Measurements from ENCODE around the gene PMAIP1. TPM values are rescaled to one million over a fixed set of nuclear protein-coding genes. Genes with fewer than 3 reads are reported as not detected.
A peak's percentile ranks its signal among the peaks of the same experiment; 100 is the strongest.

The PMAIP1 gene
- total and polyA plus RNA-seq, 9 of the 15 experiments (the other 6 are each of a cell fraction or from before 2014, with no cell fraction given): 8.0 to 22.9 (median 14.9) TPM

- TF ChIP-seq IRF1 (CRISPR knock-in tag; IDR thresholded peaks at IDR 0.05; ENCODE audit: borderline replicate concordance): no peak
- peak; percentile 57; the same call in 1 of the 2 replicates for TF ChIP-seq BHLHE40 (IDR thresholded peaks at IDR 0.05; ENCODE audit: low read length)
- no peak for TF ChIP-seq RBM17 (IDR thresholded peaks at IDR 0.05; ENCODE audit: borderline replicate concordance, low read depth, low read length)
- TF ChIP-seq FOXA3 (CRISPR knock-in tag; conservative IDR thresholded peaks at IDR 0.05 in 1 of 2, IDR thresholded peaks at IDR 0.05 in 1 of 2): no peak
These were observed 27.5 kb downstream of the PMAIP1 start (continued) for GRCh38 chr18:59927246-59927825.

GRCh38 chr18:59928201-59928600, 28.4 kb downstream of the PMAIP1 start:
- H3K9ac ChIP-seq (ENCODE audit: insufficient read depth in 1 of 2, low read depth in 2 of 2, low read length in 2 of 2): no peak overlapping the region
- no peaks in the 10 kb centered on the region for H3K9me1 ChIP-seq (ENCODE audit: control insufficient read depth, insufficient read depth, low read length)
- no peaks in the 10 kb centered on the region for H3K79me2 ChIP-seq (ENCODE audit: control insufficient read depth, insufficient read depth, low read length)
- no peak overlapping the region for H3K4me3 ChIP-seq
- H3K27ac ChIP-seq (ENCODE audit: extremely low read depth, low read depth, low read length): no peak overlapping the region
- H2AFZ ChIP-seq (ENCODE audit: low read depth, low read length): no peak overlapping the region
- ChIA-PET CTCF (ENCODE audit: low intra/inter-chr PET ratio) (no interaction called here), POLR2A (interaction anchor here (1.4 to 1.5 kb wide), 2 partner anchors 9 to 28 kb away, joined by 5 read pairs; partner anchors contain the start of gene PMAIP1)
- no peak for FAIRE-seq
- in situ Hi-C loops (cut with MboI) (no loop called here), intact Hi-C loops (cut with micrococcal nuclease) (no loop called here)
- no peaks in the 10 kb centered on the region for H3K27me3 ChIP-seq (ENCODE audit: control insufficient read depth in 2 of 2, insufficient read depth in 2 of 2, low read length in 2 of 2)
- H3K4me1 ChIP-seq (replicated peaks in 1 of 2; ENCODE audit: control insufficient read depth in 2 of 2, insufficient read depth in 2 of 2, low read length in 2 of 2): peaks cover 0 to 12% of the 10 kb centered on the region in 2 experiments; a peak in 2 of 5 replicates
- no peaks in the 10 kb centered on the region for H4K20me1 ChIP-seq (replicated peaks; ENCODE audit: control insufficient read depth, insufficient read depth, low read length)
- TF ChIP-seq ZZZ3 (IDR thresholded peaks at IDR 0.05) (no peak), EZH2 (IDR thresholded peaks at IDR 0.05; ENCODE audit: borderline replicate concordance, low read depth, low read length) (no peak), C11orf30 (IDR thresholded peaks at IDR 0.05; ENCODE audit: low read depth) (no peak), E4F1 (CRISPR knock-in tag; IDR thresholded peaks at IDR 0.05; ENCODE audit: borderline replicate concordance) (no peak), SPI1 (IDR thresholded peaks at IDR 0.05; ENCODE audit: borderline replicate concordance, low read depth, low read length) (no peak), NRF1 (conservative IDR thresholded peaks at IDR 0.05 in 1 of 2, IDR thresholded peaks at IDR 0.05 in 1 of 2) (no peak), ZFX (CRISPR knock-in tag; IDR thresholded peaks at IDR 0.05) (0 out of 2 replicates have a peak, but pooled peaks have one; percentile 5)
- no TSS peak for BruUV-seq (replicated peaks)
- no peaks in the 10 kb centered on the region for H3K36me3 ChIP-seq (ENCODE audit: control insufficient read depth, insufficient read depth, low read length)
- no peak for DNase-seq (ENCODE audit: extremely low read depth in 1 of 4, low spot score in 3 of 4)
- 88% methylated on average over 1 of the region's 2 CpGs for WGBS (ENCODE audit: insufficient coverage, low coverage, missing lambda C conversion rate)
- H3K4me2 ChIP-seq (ENCODE audit: insufficient read depth, low read length): no peak overlapping the region
- H3K9me3 ChIP-seq (replicated peaks; ENCODE audit: control insufficient read depth, insufficient read depth, low read depth, low read length): no peaks in the 10 kb centered on the region
- no peak for ATAC-seq
